Liver (tissue), 3 donors: Measurements from ENCODE around the gene HES5.

Source experiments
- ATF3 ChIP-seq: IDR thresholded peaks from 2 replicates; pipeline ENCODE4 v1.6.1; 2016; ENCODE audit warnings: antibody characterized with exemption
- CTCF ChIP-seq: fragments of 150-350 bp; IDR thresholded peaks from 2 replicates; pipeline ENCODE4 v1.5.1; 2017; ENCODE audit warnings: improper control_type of control experiment, low read depth, low read length; ENCODE audit not compliant: missing input control
- EGR1 ChIP-seq, 2 donors: IDR thresholded peaks; 2 replicates each; pipeline ENCODE4 v1.6.1; 2016 to 2018; ENCODE audit warnings: antibody characterized with exemption in 2 of 2, low read depth in 2 of 2
- HNF4G ChIP-seq: IDR thresholded peaks from 2 replicates; pipeline ENCODE4 v1.6.1; 2016; ENCODE audit warnings: antibody characterized with exemption
- JUND ChIP-seq, 2 donors: IDR thresholded peaks; 2 replicates each; pipeline ENCODE4 v1.6.1; 2016; ENCODE audit warnings: antibody characterized with exemption in 2 of 2
- RAD21 ChIP-seq, 2 donors: IDR thresholded peaks; 2 replicates each; pipeline ENCODE4 v1.6.1; 2016; ENCODE audit warnings: antibody characterized with exemption in 2 of 2, mild to moderate bottlenecking in 2 of 2
- REST ChIP-seq: IDR thresholded peaks from 2 replicates; pipeline ENCODE4 v1.6.1; 2016; ENCODE audit warnings: antibody characterized with exemption, mild to moderate bottlenecking
- TAF1 ChIP-seq: conservative IDR thresholded peaks from 2 replicates; pipeline ENCODE4 v1.6.1; 2016; ENCODE audit warnings: antibody characterized with exemption, mild to moderate bottlenecking
- YY1 ChIP-seq: IDR thresholded peaks from 2 replicates; pipeline ENCODE4 v1.6.1; 2016; ENCODE audit warnings: antibody characterized with exemption, mild to moderate bottlenecking
- donor health status: healthy.
- donor health status: healthy.

GRCh38 chr1:2493691-2494322 lies 36.3 kb downstream of the HES5 start:
- TF ChIP-seq YY1 (no peak), EGR1 (IDR thresholded peaks at IDR 0.05; ENCODE audit: low read depth in 2 of 2) (no peak), TAF1 (no peak), ATF3 (no peak), RAD21 (IDR thresholded peaks at IDR 0.05) (no peak), JUND (IDR thresholded peaks at IDR 0.05) (no peak), CTCF (no peak), REST (no peak), HNF4G (no peak)
